Transverse colon (tissue), 4 donors: Measurements from ENCODE around the gene STMP1. TPM values are rescaled to one million over a fixed set of nuclear protein-coding genes. Genes with fewer than 3 reads are reported as not detected.

ENCODE experiments used
- DNase-seq: peaks from one replicate; pipeline ENCODE4 v3.0.0-alpha.2; 2019
- H3K27ac ChIP-seq, 4 donors: fragments of 200-600 bp; sonication (generic); 2 replicates each; pipeline ENCODE4 v1.5.1; 2016 to 2018; ENCODE audit warnings: inconsistent platforms in 4 of 4
- H3K27me3 ChIP-seq: fragments of 200-600 bp; sonication (generic); 2 replicates; pipeline ENCODE4 v1.5.1; 2017; ENCODE audit warnings: inconsistent platforms
- H3K36me3 ChIP-seq, 4 donors: fragments of 200-600 bp; sonication (generic); 2 replicates each; pipeline ENCODE4 v1.5.1; 2017 to 2019; ENCODE audit warnings: inconsistent platforms in 4 of 4
- H3K4me1 ChIP-seq, 4 donors: fragments of 200-600 bp; sonication (generic); 2 replicates each; pipeline ENCODE4 v1.5.1; 2017 to 2020; ENCODE audit warnings: inconsistent platforms in 4 of 4
- H3K4me3 ChIP-seq, 4 donors: fragments of 200-600 bp; sonication (generic); 1 replicate in 1 of 4; 2 replicates in 3 of 4; pipeline versions ENCODE4 v1.5.1 to v1.6.1; 2017 to 2019; ENCODE audit warnings: inconsistent platforms in 4 of 4
- H3K9me3 ChIP-seq, 2 donors: fragments of 200-600 bp; sonication (generic); 2 replicates each; pipeline ENCODE4 v1.5.1; 2017 to 2019; ENCODE audit warnings: inconsistent platforms in 2 of 2
- EP300 ChIP-seq: sonication (generic); formaldehyde crosslinking; IDR thresholded peaks from one replicate; pipeline ENCODE4 v1.6.1; 2017; ENCODE audit warnings: antibody characterized with exemption, low read depth
- POLR2A ChIP-seq: fragments of 450-650 bp; IDR thresholded peaks from one replicate; pipeline ENCODE4 v1.6.1; 2016; ENCODE audit warnings: antibody characterized with exemption, mild to moderate bottlenecking, moderate library complexity
- POLR2AphosphoS5 ChIP-seq, 3 donors: sonication (generic); formaldehyde crosslinking; IDR thresholded peaks; one replicate each; pipeline ENCODE4 v1.6.1; 2016; ENCODE audit warnings: antibody characterized with exemption in 3 of 3
- WGBS, 2 donors: methylation state at CpG; one replicate each; pipeline ENCODE4 v1.1.5; 2018; ENCODE audit warnings: low coverage in 1 of 2; 5-methylcytosine and 5-hydroxymethylcytosine counted together
- in situ Hi-C, 4 donors: fragments of 200-750 bp; cut with MboI; loops; one replicate each; pipeline versions ENCODE4 v1.15.0 to v1.15.1; 2017; ENCODE audit warnings: low sequenced_read_pairs in 3 of 4, low pct_ligation_motif_present in 1 of 4, low pct_unique_long_range_greater_than_20kb in 1 of 4
- intact Hi-C: fragments of 100-400 bp; cut with DNase I; formaldehyde crosslinking; loops from one replicate; pipeline ENCODE4 v1.15.1; 2023; ENCODE audit warnings: low total_unique reads
- total RNA-seq, 4 donors: library from RNA; depleted of rRNA; stranded (reverse); fragments of >200 nt; gene quantifications; one replicate each; pipeline ENCODE4 v1.1.0, GENCODE V29; 2016
- TF ChIP-seq, protein P1 (sequence below), 5 experiments: fragments of 200-600 bp in 3 of 5; fragments of 450-650 bp in 2 of 5; sonication (generic) in 3 of 5; IDR thresholded peaks; 1 replicate in 2 of 5; 2 replicates in 3 of 5; pipeline ENCODE4 v1.5.1; 2016 to 2017; ENCODE audit warnings: antibody characterized with exemption in 5 of 5, inconsistent platforms in 3 of 5, mild to moderate bottlenecking in 2 of 5, moderate library complexity in 1 of 5

The STMP1 gene
- total RNA-seq, 4 donors from 2014 or later, result 3.0 to 21.6 (median 12.0) TPM

DNA sequence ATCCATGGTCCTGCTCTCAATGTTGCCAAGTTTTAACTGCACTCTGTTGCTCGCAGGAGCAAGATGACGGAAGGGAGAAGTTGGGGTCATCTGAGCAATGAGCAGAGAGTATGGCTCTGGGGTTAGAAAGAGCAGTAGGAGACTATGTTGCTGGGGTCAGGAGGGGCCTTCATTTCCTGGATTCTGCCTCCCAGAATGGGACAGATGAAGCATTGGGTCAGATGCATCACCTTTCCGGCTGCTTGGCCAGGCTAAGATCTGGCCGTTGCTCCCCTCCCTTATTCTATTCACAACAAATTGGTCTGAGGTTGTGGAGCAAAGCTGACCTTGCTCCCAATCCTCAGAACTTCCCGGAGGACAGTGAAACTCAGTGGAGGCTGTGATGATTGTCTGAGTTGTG is 22.4 kb downstream of the STMP1 start:
- WGBS, 2 donors, result 84 to 92% methylated on average over 3 to 5 of the region's 5 CpGs
- TF ChIP-seq POLR2A (no peak), POLR2AphosphoS5 (IDR thresholded peaks at IDR 0.05) (no peak), EP300 (no peak)
- TF ChIP-seq, protein P1, sequence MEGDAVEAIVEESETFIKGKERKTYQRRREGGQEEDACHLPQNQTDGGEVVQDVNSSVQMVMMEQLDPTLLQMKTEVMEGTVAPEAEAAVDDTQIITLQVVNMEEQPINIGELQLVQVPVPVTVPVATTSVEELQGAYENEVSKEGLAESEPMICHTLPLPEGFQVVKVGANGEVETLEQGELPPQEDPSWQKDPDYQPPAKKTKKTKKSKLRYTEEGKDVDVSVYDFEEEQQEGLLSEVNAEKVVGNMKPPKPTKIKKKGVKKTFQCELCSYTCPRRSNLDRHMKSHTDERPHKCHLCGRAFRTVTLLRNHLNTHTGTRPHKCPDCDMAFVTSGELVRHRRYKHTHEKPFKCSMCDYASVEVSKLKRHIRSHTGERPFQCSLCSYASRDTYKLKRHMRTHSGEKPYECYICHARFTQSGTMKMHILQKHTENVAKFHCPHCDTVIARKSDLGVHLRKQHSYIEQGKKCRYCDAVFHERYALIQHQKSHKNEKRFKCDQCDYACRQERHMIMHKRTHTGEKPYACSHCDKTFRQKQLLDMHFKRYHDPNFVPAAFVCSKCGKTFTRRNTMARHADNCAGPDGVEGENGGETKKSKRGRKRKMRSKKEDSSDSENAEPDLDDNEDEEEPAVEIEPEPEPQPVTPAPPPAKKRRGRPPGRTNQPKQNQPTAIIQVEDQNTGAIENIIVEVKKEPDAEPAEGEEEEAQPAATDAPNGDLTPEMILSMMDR (IDR thresholded peaks at IDR 0.05), result no peak
- Histone ChIP-seq H3K27me3 (no peaks in the 10 kb centered on the region), H3K4me3 (no peak overlapping the region), H3K27ac (no peak overlapping the region), H3K9me3 (no peaks in the 10 kb centered on the region), H3K4me1 (no peaks in the 10 kb centered on the region), H3K36me3 (no peaks in the 10 kb centered on the region)
- in situ Hi-C loops, result no loop called here
- intact Hi-C loops, result loop anchor here (10.0 kb wide), 1 partner anchor 320 kb away; no protein-coding TSS in a partner anchor
- DNase-seq, result no peak

GRCh38 chr7:135685306-135686084 is 23.2 kb downstream of the STMP1 start:
- whole genome bisulfite sequencing, 2 donors, result 91 to 100% methylated on average over 3 to 9 of the region's 9 CpGs

DNA sequence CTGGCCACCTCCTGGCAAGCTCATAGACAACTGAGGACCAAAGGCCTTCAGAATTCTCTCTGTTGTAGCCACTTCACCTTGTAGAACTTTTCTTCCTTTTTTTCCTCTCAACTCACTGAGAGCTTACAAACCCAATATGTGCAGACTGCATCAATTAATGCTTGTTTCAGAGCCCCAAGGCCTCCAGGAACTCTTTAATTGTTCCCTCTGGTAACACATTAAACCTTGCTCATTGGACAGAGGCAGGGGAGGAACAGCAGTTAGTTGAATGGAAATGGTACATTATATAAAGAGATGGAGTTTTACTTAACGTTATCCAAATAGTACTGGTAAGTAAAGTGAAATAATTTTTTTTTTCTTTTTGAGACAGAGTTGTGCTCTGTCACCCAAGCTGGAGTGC is 25.2 kb downstream of the STMP1 start:
- intact Hi-C loops (loop anchor here (10.0 kb wide), 1 partner anchor 317 kb away; no protein-coding TSS in a partner anchor), in situ Hi-C loops (no loop called here)

More at GRCh38 chr7:135685306-135686084, 23.2 kb downstream of the STMP1 start:
- no peaks in the 10 kb centered on the region for H3K27me3 ChIP-seq
- intact Hi-C loops (loop anchor here (10.0 kb wide), 1 partner anchor 319 kb away; no protein-coding TSS in a partner anchor), in situ Hi-C loops (no loop called here)
- H3K9me3 ChIP-seq, result no peaks in the 10 kb centered on the region
- H3K27ac ChIP-seq, result no peak overlapping the region
- no peaks in the 10 kb centered on the region for H3K36me3 ChIP-seq
- no peak for DNase-seq
- TF ChIP-seq POLR2AphosphoS5 (IDR thresholded peaks at IDR 0.05) (no peak), POLR2A (no peak), EP300 (no peak)
- TF ChIP-seq, protein P1 (IDR thresholded peaks at IDR 0.05), result no peak
- H3K4me3 ChIP-seq, result no peak overlapping the region
- H3K4me1 ChIP-seq, result no peaks in the 10 kb centered on the region

DNA sequence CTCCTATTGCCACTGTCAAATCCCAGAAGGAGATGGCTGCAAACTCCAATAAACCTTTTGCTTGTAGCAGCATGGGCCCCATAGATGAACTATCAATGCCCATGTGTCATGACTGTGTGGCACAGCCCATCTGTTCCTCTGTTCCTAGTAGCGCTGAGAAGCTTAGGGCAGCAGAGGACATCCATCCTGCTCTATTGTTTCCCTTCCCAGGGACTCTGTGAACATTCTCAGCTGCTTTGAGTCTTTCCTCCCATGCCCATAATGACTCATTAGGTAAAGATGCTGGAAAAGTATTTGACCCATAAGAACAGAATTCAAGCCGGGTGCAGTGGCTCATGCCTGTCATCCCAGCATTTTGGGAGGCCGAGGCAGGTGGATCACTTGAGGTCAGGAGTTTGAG is 28.3 kb downstream of the STMP1 start:
- Histone ChIP-seq H3K4me1 (no peaks in the 10 kb centered on the region), H3K9me3 (no peaks in the 10 kb centered on the region), H3K36me3 (no peaks in the 10 kb centered on the region), H3K27me3 (no peaks in the 10 kb centered on the region), H3K27ac (no peak overlapping the region), H3K4me3 (no peak overlapping the region)
- 92% methylated on average over 3 of the region's 3 CpGs; no CpG with 5 or more reads in 1 of the 2 donors for WGBS, 2 donors
- TF ChIP-seq, protein P1 (IDR thresholded peaks at IDR 0.05), result no peak
- intact Hi-C loops, result no loop called here
- no peak for DNase-seq
- in situ Hi-C loops, result no loop called here

More for the DNA sequence above, 25.2 kb downstream of the STMP1 start:
- DNase-seq, result no peak
- no peak for TF ChIP-seq POLR2A
- TF ChIP-seq POLR2AphosphoS5 (IDR thresholded peaks at IDR 0.05), result no peak
- TF ChIP-seq, protein P1 (IDR thresholded peaks at IDR 0.05), result no peak
- no peak for TF ChIP-seq EP300
- Histone ChIP-seq H3K4me1 (no peaks in the 10 kb centered on the region), H3K27me3 (no peaks in the 10 kb centered on the region), H3K36me3 (no peaks in the 10 kb centered on the region), H3K27ac (no peak overlapping the region), H3K9me3 (no peaks in the 10 kb centered on the region), H3K4me3 (no peak overlapping the region)
- WGBS, 2 donors, result 33 to 43% methylated on average over 1 of the region's 1 CpG
